PC-3 (cell line): ENCODE measurements around the gene ZNF862. TPM values are rescaled to one million over a fixed set of nuclear protein-coding genes. Genes with fewer than 3 reads are reported as not detected.

ENCODE experiments used
- ATAC-seq: fragments of 200-7000 bp; cut with Tn5 transposase; 2 replicates; pipeline ENCODE4 v1.9.1; 2020; ENCODE audit warnings: mild to moderate bottlenecking, moderate library complexity
- BruUV-seq: library from RNA; stranded (reverse); fragments of 400-500 nt; replicated peaks from 2 replicates; lab custom pipeline; 2021; lab: Mats Ljungman, UMichigan
- CTCF ChIA-PET: fragments of 300-600 bp; sonication (Branson Sonifier 250); formaldehyde crosslinking; loops from one replicate; lab custom pipeline; 2022; ENCODE audit warnings: antibody characterized with exemption; lab: Charles Lee
- POLR2A ChIA-PET: fragments of 300-600 bp; sonication (Branson Sonifier 250); formaldehyde crosslinking; loops from one replicate; lab custom pipeline; 2022; ENCODE audit warnings: antibody characterized with exemption; ENCODE audit not compliant: unreplicated experiment; lab: Charles Lee
- DNase-seq: peaks from one replicate; pipeline ENCODE4 v3.0.0-alpha.2; 2015
- H2AFZ ChIP-seq: fragments of 300-600 bp; sonication (generic); 2 replicates; pipeline ENCODE4 v1.6.0; 2016; ENCODE audit warnings: antibody characterized with exemption, low read length
- H3F3A ChIP-seq: fragments of 300-600 bp; sonication (generic); one replicate; pipeline ENCODE4 v1.6.0; 2017; ENCODE audit warnings: antibody characterized with exemption, low read length, control low read depth, mild to moderate bottlenecking; ENCODE audit not compliant: unreplicated experiment
- H3K27ac ChIP-seq: fragments of 300-600 bp; sonication (generic); 2 replicates; pipeline ENCODE4 v1.5.1; 2016; ENCODE audit warnings: mild to moderate bottlenecking, low read length
- H3K27me3 ChIP-seq: fragments of 300-600 bp; sonication (generic); 2 replicates; pipeline ENCODE4 v1.6.1; 2016; ENCODE audit warnings: low read length, mixed read lengths
- H3K36me3 ChIP-seq: fragments of 300-600 bp; sonication (generic); 2 replicates; pipeline ENCODE4 v1.6.1; 2016; ENCODE audit warnings: low read depth, mixed run types, low read length, mixed read lengths
- H3K4me1 ChIP-seq: fragments of 300-600 bp; sonication (generic); 2 replicates; pipeline ENCODE4 v1.5.1; 2016; ENCODE audit warnings: low read length; ENCODE audit not compliant: insufficient read depth
- H3K4me2 ChIP-seq: fragments of 300-600 bp; sonication (generic); 2 replicates; pipeline ENCODE4 v1.6.0; 2016; ENCODE audit warnings: low read length
- H3K4me3 ChIP-seq: fragments of 300-600 bp; sonication (generic); 2 replicates; pipeline ENCODE4 v1.5.1; 2016; ENCODE audit warnings: mild to moderate bottlenecking, low read length, mixed read lengths
- H3K79me2 ChIP-seq: fragments of 300-600 bp; sonication (generic); 2 replicates; pipeline ENCODE4 v1.6.1; 2017; ENCODE audit warnings: low read length, mixed read lengths
- H3K9ac ChIP-seq: fragments of 300-600 bp; sonication (generic); 2 replicates; pipeline ENCODE4 v1.6.0; 2016; ENCODE audit warnings: mild to moderate bottlenecking, low read length
- H3K9me2 ChIP-seq: fragments of 300-600 bp; sonication (generic); replicated peaks from 2 replicates; pipeline ENCODE4 v1.6.1; 2016; ENCODE audit warnings: mixed run types, low read length, mixed read lengths
- H3K9me3 ChIP-seq: fragments of 300-600 bp; sonication (generic); 2 replicates; pipeline ENCODE4 v1.6.1; 2016; ENCODE audit warnings: low read length, mixed read lengths
- H4K20me1 ChIP-seq: fragments of 300-600 bp; sonication (generic); 2 replicates; pipeline ENCODE4 v1.6.1; 2016; ENCODE audit warnings: low read length, mixed read lengths
- EZH2 ChIP-seq: fragments of 300-600 bp; sonication (generic); IDR thresholded peaks from one replicate; pipeline ENCODE4 v1.6.1; 2017; ENCODE audit warnings: antibody characterized with exemption, mild to moderate bottlenecking, low read length; ENCODE audit not compliant: unreplicated experiment
- EZH2phosphoT487 ChIP-seq: fragments of 300-600 bp; sonication (generic); IDR thresholded peaks from 2 replicates; pipeline ENCODE4 v1.6.1; 2018; ENCODE audit warnings: mild to moderate bottlenecking, antibody characterized with exemption, low read length, borderline replicate concordance
- intact Hi-C: fragments of 100-400 bp; cut with micrococcal nuclease; formaldehyde crosslinking; loops from 2 replicates; pipeline ENCODE4 v1.9.0; 2023
- total RNA-seq: library from RNA; depleted of rRNA; stranded (reverse); fragments of >200 nt; gene quantifications from 2 replicates; pipeline ENCODE4 v1.2.3, GENCODE V29; 2014
- TF ChIP-seq, protein P1 (sequence below): fragments of 300-600 bp; sonication (generic); conservative IDR thresholded peaks from 2 replicates; pipeline ENCODE4 v1.5.1; 2017; ENCODE audit warnings: antibody characterized with exemption, low read depth, mild to moderate bottlenecking, low read length

Gene ZNF862
- total RNA-seq, 1 experiment from 2014 or later = 3.0 TPM

DNA sequence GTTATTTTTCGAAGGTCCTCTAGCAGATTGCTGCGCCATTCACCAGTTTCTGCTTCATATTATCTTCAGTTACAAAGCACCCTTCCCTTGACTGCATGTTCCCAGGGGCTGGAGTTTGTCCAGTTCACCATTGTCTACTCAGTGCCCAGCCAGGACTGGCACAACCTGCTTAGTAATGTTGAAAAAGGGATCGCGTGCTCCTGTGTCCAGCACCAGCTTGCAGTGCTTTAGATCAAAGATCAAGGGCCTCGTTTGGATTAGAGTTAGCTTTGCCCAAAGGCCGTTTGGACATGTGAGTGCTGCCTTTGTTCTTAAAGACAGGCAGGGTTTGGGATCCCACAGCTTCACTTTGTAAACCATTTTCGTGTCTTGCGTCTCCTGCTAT, 36.5 kb downstream of the ZNF862 start:
- Histone ChIP-seq H3K4me2 (peak overlapping the region; percentile 85), H3K9me3 (no peaks in the 10 kb centered on the region), H3K27ac (no peak overlapping the region), H3K4me3 (peak overlapping the region; percentile 92), H3K4me1 (peaks cover 16% of the 10 kb centered on the region), H3K27me3 (no peaks in the 10 kb centered on the region), H3K9me2 (no peaks in the 10 kb centered on the region), H2AFZ (peak overlapping the region; percentile 98), H4K20me1 (no peaks in the 10 kb centered on the region), H3K36me3 (no peaks in the 10 kb centered on the region), H3F3A (no peaks in the 10 kb centered on the region), H3K79me2 (peaks cover 12% of the 10 kb centered on the region; the same call in 1 of the 2 replicates), H3K9ac (peak overlapping the region; percentile 74)
- POLR2A ChIA-PET = no interaction called here
- DNase-seq (peak; percentile 3), ATAC-seq (no peak)
- CTCF ChIA-PET = no interaction called here
- BruUV-seq = TSS peak; percentile 22
- intact Hi-C loops = no loop called here
- TF ChIP-seq EZH2 (no peak), EZH2phosphoT487 (no peak)
- TF ChIP-seq, protein P1, sequence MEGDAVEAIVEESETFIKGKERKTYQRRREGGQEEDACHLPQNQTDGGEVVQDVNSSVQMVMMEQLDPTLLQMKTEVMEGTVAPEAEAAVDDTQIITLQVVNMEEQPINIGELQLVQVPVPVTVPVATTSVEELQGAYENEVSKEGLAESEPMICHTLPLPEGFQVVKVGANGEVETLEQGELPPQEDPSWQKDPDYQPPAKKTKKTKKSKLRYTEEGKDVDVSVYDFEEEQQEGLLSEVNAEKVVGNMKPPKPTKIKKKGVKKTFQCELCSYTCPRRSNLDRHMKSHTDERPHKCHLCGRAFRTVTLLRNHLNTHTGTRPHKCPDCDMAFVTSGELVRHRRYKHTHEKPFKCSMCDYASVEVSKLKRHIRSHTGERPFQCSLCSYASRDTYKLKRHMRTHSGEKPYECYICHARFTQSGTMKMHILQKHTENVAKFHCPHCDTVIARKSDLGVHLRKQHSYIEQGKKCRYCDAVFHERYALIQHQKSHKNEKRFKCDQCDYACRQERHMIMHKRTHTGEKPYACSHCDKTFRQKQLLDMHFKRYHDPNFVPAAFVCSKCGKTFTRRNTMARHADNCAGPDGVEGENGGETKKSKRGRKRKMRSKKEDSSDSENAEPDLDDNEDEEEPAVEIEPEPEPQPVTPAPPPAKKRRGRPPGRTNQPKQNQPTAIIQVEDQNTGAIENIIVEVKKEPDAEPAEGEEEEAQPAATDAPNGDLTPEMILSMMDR = no peak

DNA sequence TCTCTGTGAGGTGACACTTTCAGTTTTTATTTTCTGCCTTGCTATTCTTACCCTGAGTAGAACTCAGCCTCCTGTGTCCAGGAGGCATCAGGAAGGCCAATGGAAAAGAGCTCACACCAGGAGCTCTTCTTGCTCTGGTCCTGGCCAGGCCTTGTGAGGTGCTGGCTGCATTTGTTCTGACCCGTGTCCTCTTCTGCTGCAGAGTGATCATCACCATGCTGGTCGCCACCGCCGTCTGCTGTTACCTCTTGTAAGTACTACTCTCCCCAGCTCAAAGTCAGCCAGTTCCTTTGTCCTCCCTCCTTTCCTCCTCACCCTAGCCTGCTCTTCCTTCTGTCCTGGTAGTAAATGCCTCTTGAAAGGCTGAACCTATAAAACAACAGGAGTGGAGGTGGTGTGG, 37.2 kb downstream of the ZNF862 start:
- intact Hi-C loops = no loop called here
- Histone ChIP-seq H3K27me3 (no peaks in the 10 kb centered on the region), H3K27ac (no peak overlapping the region), H3K4me2 (peak overlapping the region; percentile 85), H3K79me2 (peaks cover 12% of the 10 kb centered on the region; the same call in 1 of the 2 replicates), H3K36me3 (no peaks in the 10 kb centered on the region), H3K9me2 (no peaks in the 10 kb centered on the region), H3K4me1 (peaks cover 16% of the 10 kb centered on the region), H3F3A (no peaks in the 10 kb centered on the region), H4K20me1 (no peaks in the 10 kb centered on the region), H3K9me3 (no peaks in the 10 kb centered on the region), H3K4me3 (peak overlapping the region; percentile 92; the same call in 1 of the 2 replicates), H2AFZ (no peak overlapping the region), H3K9ac (no peak overlapping the region)
- DNase-seq (no peak), ATAC-seq (no peak)
- ChIA-PET CTCF (no interaction called here), POLR2A (no interaction called here)
- no TSS peak for BruUV-seq
- no peak for TF ChIP-seq EZH2phosphoT487
- TF ChIP-seq EZH2 = no peak
- TF ChIP-seq, protein P1 = no peak

DNA sequence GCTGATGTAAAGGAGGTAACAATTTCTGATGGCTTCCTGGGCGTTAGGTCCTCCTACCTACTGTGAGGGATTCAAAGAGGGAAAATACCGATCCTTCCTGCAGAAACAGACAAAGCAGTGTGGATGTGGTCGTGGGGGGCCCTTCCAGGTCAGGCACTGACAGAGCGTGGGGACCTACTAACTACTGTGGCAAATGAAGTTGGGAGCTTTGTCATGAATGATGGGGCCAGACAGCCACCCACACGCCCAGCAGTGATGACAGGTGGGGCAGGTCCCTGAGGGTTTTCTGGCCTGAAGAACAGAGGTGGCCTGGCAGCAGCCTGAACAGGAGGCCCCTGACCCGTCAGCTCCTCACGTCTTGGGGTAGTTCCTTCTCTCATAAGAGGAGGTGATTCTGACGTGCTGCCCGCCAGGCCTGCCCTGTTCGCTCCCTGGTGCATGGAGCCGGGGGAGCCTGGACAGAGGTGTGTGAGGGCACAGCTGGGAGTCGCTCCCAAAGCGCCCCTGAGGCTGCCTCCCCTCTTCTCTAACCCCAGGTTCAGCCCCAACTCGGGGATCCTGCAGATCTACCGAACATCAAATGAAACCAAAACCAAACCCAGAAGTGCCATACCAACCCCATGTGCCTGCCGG, 39.8 kb downstream of the ZNF862 start:
- no peak overlapping the region for H2AFZ ChIP-seq
- no peaks in the 10 kb centered on the region for H4K20me1 ChIP-seq
- no peak for ATAC-seq
- no peaks in the 10 kb centered on the region for H3K36me3 ChIP-seq
- DNase-seq = no peak
- no peak overlapping the region for H3K9ac ChIP-seq
- ChIA-PET POLR2A (no interaction called here), CTCF (no interaction called here)
- H3K27ac ChIP-seq = no peak overlapping the region
- intact Hi-C loops = no loop called here
- TF ChIP-seq, protein P1 = no peak
- TF ChIP-seq EZH2 (no peak), EZH2phosphoT487 (no peak)
- no peak overlapping the region for H3K4me2 ChIP-seq
- no peaks in the 10 kb centered on the region for H3F3A ChIP-seq
- H3K79me2 ChIP-seq = peaks cover 12% of the 10 kb centered on the region; the same call in 1 of the 2 replicates
- no peaks in the 10 kb centered on the region for H3K27me3 ChIP-seq
- no peak overlapping the region for H3K4me3 ChIP-seq
- peaks cover 11% of the 10 kb centered on the region for H3K4me1 ChIP-seq
- H3K9me3 ChIP-seq = no peaks in the 10 kb centered on the region
- no TSS peak for BruUV-seq
- H3K9me2 ChIP-seq = no peaks in the 10 kb centered on the region
